Astrocyte of the hippocampus (primary cell): ENCODE measurements around the gene ANKH.
"Not testable (repeated sequence)": the region's sequence is repeated elsewhere in the genome, so short reads cannot be mapped to it uniquely, and the experiment has no call there.

ENCODE experiments used
- DNase-seq: peaks from one replicate; pipeline ENCODE4 v3.0.0; 2011; ENCODE audit warnings: low read depth, low spot score

The ANKH gene

DNA sequence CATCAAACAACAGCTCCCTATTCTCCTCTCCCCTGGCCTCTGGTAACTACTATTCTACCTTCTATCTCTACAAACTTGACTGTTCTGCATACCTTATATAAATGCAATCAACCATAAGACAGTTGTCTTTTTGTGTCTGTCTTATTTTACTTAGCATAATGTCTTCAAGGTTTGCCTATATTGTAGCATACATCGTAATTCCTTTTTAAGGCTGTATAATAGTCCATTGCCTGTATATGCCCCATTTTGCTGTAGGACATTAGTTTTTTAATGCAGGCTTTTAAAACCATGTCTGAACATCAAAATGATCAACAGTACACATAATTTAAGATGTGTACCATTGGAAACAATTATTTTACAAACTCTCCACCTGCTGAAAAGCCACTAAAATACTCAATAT is 12.4 kb downstream of the ANKH start:
- DNase-seq: no peak

DNA sequence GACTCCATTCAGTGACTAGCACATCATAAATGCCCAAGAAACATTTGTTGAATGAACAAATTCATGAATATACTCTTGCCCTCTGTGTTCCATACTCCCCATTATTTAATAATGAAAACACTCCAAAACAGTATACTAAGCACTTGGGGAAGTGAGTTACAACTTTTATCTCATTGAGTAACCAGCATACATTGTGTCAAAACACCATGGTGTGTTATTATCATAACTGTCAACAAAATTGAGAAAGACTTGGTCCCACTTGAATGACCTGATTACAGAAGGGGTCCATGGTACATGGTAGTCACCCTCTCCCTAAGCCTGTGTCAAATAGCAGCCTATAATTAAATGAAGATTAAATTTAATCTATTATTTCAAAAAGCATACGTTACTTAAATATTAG is 16.2 kb downstream of the ANKH start:
- DNase-seq: no peak

DNA sequence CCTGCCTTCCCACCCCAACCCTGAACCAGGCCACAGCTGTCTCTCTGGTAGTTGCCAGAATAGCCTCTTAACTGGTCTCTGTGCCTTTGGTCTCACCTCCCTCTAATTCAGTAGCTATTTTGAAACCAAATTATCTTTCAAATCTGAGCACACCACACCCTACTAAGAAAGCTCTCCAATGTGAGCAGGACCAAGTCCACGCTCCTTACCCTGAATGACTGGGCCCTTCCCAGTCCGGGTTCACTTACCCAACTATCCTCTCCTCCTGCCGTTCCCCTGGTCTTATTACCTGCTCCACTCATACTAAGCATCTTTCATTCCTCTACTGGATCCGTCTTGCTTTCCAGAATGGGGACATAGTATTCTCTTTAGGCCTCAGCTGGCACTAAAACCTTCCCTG is 16.8 kb downstream of the ANKH start:
- no peak for DNase-seq

GRCh38 chr5:14853685-14854084 is 17.9 kb downstream of the ANKH start:
- no peak for DNase-seq

- DNase-seq: no peak
Measured at GRCh38 chr5:14852779-14853178, 18.8 kb downstream of the ANKH start.

GRCh38 chr5:14851999-14852526 is 19.5 kb downstream of the ANKH start:
- DNase-seq: no peak

- no peak for DNase-seq
Measured at GRCh38 chr5:14851597-14851996, 20.0 kb downstream of the ANKH start.

- no peak for DNase-seq
Measured at GRCh38 chr5:14851050-14851419, 20.5 kb downstream of the ANKH start.

DNA sequence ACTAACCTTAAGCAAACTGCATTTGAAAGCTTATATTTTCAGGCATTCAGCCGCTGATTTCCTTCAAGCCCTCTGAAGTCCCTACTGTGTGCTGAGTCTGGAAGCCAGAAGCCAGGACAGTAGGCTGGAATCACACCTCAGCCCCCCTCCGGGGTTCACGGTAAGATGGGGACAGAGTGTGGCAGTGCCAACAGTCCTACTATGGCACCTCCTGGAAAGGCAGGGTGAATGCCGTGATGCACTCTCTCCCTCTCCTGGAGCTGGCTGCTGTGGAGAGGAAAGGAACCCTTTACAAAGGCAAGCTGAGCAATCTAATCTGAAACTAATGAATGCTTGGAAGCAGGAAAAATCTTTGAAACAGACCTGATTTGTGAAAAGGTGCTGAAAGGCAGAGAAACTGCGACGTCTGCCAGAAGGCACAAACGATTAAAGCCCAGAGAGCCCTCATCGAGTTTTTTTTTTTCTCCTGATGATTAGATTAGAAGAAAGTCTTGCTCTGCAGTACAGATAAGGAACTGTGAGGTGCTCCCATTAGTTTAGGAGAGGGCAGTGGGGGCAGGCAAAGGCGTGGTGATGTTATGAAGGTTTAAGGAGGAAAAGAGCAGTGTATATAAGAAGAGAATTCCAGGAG is 21.0 kb downstream of the ANKH start:
- DNase-seq: no peak

DNA sequence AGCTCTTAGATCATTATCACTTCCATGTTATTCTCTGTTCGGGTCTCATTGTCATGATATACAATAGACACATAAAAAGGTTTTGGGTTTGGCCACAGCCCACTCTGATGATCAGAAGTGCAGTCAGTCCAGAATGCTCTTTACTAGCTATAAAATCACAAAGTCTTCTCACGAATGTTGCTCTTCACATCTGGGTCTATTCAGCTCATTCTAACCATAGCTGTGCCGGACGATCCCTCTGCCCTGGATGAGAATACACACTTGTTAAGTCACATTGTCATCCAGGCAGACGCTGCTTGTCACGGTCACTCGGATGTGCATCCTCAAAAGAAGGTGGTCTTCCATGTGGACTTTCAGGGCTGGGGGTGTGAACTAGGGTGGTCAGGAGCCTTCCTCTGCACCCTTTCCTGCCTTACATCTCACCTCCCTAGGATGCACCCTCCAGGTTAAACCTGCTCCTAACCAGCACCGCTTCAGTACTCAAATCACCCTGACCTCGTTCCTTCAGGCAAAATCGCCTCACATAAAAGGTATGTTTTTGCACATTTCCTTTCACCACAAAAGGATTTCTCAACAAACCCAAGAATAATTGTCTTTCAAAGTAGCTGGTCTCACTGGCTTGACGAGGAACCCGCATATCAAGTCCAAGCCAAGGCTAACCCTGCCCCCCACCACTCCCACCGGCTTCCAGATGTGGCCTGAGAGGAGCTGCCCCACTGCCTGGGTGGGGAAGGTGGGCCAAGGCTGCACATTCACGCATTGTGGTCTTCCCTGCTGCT is 21.9 kb downstream of the ANKH start:
- DNase-seq: peak; percentile 44

DNA sequence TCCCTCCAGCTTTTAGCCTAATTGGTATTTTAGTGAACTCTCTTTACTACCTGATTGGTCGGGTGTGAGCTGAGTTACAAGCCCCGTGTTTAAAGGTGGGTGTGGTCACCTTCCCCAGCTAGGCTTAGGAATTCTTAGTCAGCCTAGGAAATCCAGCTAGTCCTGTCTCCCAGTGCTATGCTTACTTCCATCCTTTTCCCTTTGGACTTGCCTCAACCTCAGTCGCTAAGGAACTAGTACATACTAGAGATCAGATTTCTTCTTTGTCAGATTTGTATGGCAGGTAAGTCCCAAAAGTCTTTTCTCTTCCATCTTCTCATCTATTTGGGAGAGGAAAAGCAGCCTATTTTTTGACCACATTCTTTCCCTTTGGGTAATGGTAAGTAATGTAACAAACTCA is 22.6 kb downstream of the ANKH start:
- DNase-seq: not testable (repeated sequence)

- no peak for DNase-seq
Measured at GRCh38 chr5:14848385-14848784, 23.2 kb downstream of the ANKH start.

DNA sequence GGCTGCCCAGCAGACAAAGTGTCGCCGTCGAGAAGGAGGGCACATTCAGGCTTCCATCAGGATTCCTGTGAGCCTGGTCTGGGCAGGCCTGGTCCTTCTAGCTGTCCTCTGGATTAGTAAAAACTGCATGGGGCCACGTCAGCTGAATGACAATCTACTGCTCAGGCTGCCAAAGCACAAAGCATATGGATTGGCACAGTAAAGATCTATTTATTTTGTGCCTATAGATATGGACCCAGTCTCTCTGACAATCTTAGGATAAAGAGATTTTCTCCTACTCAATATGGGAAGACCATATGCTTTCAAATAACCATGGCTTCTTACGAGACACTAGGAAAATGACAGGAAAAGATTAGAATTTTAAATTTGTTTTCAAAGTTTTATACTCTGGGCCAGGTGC is 24.1 kb downstream of the ANKH start:
- DNase-seq: no peak

DNA sequence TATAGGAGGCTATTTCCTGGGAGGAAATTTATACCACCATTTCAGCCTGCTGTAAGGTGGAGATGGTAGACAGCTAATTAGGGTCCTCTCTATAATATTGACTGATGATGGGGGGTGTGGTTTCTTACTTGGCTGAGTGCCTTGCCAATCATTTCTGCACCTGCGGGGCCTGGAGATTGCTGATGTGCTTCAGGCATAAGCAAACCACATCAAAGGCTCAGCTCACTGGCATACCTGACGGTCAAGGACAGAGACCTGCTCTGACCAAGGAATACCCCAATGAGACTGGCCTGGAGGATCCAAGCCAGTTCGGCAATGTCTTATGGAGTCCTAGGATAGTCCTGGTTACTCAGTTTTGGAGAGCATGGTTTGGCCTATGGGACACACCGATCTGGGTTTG is 29.5 kb downstream of the ANKH start:
- DNase-seq: no peak

GRCh38 chr5:14840624-14841023 is 31.0 kb downstream of the ANKH start:
- no peak for DNase-seq

- no peak for DNase-seq
Measured at GRCh38 chr5:14838396-14839319, 32.9 kb downstream of the ANKH start.

DNA sequence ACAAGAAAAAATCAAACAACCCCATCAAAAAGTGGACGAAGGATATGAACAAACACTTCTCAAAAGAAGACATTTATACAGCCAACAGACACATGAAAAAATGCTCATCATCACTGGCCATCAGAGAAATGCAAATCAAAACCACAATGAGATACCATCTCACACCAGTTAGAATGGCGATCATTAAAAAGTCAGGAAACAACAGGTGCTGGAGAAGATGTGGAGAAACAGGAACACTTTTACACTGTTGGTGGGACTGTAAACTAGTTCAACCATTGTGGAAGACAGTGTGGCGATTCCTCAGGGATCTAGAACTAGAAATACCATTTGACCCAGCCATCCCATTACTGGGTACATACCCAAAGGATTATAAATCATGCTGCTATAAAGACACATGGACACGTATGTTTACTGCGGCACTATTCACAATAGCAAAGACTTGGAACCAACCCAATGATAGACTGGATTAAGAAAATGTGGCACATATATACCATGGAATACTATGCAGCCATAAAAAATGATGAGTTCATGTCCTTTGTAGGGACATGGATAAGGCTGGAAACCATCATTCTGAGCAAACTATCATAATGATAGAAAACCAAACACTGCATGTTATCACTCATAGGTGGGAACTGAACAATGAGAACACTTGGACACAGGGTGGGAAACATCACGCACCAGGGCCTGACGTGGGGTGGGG is 34.0 kb downstream of the ANKH start:
- not testable (repeated sequence) for DNase-seq

DNA sequence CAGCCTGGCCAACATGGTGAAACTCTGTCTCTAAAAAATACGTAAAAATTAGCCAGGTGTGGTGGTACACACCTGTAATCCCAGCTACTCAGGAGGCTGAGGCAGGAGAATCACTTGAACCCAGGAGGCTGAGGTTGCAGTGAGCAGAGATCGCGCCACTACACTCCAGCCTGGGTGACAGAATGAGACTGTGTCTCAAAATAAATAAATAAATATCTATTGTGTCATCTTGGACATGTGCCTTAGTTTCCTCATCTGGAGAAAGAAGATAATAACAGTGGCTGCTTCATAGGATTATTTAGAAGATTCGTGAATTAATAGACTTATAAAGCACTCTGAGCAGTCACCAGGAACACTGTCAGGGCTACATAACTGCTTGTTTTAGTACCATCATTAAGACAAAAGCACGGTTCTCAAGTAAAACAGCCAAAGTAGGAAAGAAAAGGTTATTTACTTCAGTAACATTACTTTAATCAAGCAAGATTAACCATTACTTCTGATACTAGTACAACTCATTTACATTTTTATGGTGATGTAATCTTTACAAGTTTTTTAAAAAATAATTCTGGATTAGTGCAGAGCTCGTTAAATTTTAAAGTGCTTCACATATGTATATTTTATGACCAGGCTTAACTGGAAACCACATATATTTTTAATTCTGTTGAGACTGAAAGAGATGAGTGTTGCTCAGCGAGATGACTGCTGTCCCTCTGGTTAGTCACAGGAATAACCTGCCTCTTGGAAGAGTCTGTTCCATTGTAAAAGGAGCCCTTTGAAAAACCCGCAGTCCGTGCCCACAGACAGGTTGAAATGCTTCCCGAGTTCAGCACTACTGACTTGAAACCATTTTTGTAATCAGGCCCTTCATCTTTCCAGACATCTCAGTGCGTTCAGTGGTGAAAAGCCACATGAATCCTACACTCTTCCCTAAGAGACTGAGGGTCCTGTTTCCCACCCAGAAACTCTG is 36.7 kb downstream of the ANKH start:
- no peak for DNase-seq

- DNase-seq: no peak
Measured at GRCh38 chr5:14834062-14834461, 37.5 kb downstream of the ANKH start.

- DNase-seq: no peak
Measured at GRCh38 chr5:14831006-14831338, 40.6 kb downstream of the ANKH start.
